Right renal pelvis (tissue), 4 donors: ENCODE measurements around the gene MIOX. TPM values are rescaled to one million over a fixed set of nuclear protein-coding genes. Genes with fewer than 3 reads are reported as not detected.

Experiments
- DNase-seq, 4 donors: peaks; one replicate each; pipeline ENCODE4 v3.0.0-alpha.2; 2013; ENCODE audit warnings: low read depth in 4 of 4, low spot score in 3 of 4, missing footprints in 1 of 4
- polyA plus RNA-seq, 4 donors: library from polyadenylated mRNA; unstranded; fragments of 120-200 nt; gene quantifications; one replicate each; pipeline ENCODE4 v1.2.1, GENCODE V29; 2013; ENCODE audit not compliant: insufficient read length in 4 of 4

Gene MIOX
- polyA plus RNA-seq, 4 donors, result 3.2 to 17.7 (median 12.1) TPM

- DNase-seq, result no peak
These were observed 14.7 kb upstream of the MIOX start for GRCh38 chr22:50471962-50472361.

- DNase-seq, result no peak
These were observed 13.6 kb upstream of the MIOX start for GRCh38 chr22:50473088-50473487.

- DNase-seq, result no peak
These were observed 12.6 kb upstream of the MIOX start for GRCh38 chr22:50473855-50474671.

GRCh38 chr22:50474710-50475651 lies 11.7 kb upstream of the MIOX start, which contains the start of gene SBF1:
Gene SBF1 (minus strand): TSS chr22:50475035. CDS start chr22:50474840, 195 bp downstream.
- peak; percentile 77 to 86 (median 84) for DNase-seq

- DNase-seq, result no peak
These were observed 11.0 kb upstream of the MIOX start for GRCh38 chr22:50475652-50476002.

GRCh38 chr22:50476868-50477267 lies 9.8 kb upstream of the MIOX start:
- no peak for DNase-seq

- no peak for DNase-seq
These were observed 8.7 kb upstream of the MIOX start for GRCh38 chr22:50477923-50478322.

GRCh38 chr22:50479721-50480120 lies 6.9 kb upstream of the MIOX start:
- no peak for DNase-seq

- no peak for DNase-seq
These were observed 5.6 kb upstream of the MIOX start for GRCh38 chr22:50481045-50481439.

GRCh38 chr22:50481440-50482106 lies 5.1 kb upstream of the MIOX start, which contains the start of gene ADM2:
Gene ADM2 (plus strand): TSS chr22:50481543. CDS start chr22:50481848, 305 bp downstream.
- no peak for DNase-seq

- DNase-seq, result no peak
These were observed 4.3 kb upstream of the MIOX start for GRCh38 chr22:50482107-50483074.

GRCh38 chr22:50483106-50483505 lies 3.6 kb upstream of the MIOX start:
- no peak for DNase-seq

- DNase-seq, result no peak
These were observed 3.1 kb upstream of the MIOX start for GRCh38 chr22:50483556-50483955.

- no peak for DNase-seq
These were observed 2.4 kb upstream of the MIOX start for GRCh38 chr22:50483977-50484853.

- DNase-seq, result no peak
These were observed 1.2 kb upstream of the MIOX start for GRCh38 chr22:50485221-50486131.

GRCh38 chr22:50487290-50488005 lies 789 bp downstream of the MIOX start:
- no peak for DNase-seq
